ENCODE measurements around the gene APP.

Gene APP

DNA sequence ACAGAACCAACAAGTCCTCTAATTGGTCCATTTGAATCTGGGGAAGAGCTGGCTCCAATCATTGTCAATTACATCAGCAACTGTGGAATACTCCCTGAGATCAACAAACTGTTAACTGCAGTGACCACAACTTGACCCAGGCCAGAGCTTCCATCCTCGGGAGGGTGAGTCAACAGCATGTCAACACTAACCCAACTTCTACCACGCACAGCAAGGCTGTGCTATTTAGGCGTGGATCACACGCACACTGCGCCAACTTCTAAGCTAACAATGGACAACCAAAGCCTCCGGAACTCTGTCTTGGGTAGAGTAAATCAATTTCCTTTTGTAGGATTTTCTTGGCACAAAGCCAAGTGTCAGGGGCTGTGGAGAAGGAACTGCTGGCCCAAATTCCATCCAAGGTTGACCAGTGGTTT is 30.4 kb downstream of the APP start:
- H3K27me3 ChIP-seq (ENCODE audit: control insufficient read depth, insufficient read depth, low read length), result no peaks in the 10 kb centered on the region
- TF ChIP-seq, protein P1, sequence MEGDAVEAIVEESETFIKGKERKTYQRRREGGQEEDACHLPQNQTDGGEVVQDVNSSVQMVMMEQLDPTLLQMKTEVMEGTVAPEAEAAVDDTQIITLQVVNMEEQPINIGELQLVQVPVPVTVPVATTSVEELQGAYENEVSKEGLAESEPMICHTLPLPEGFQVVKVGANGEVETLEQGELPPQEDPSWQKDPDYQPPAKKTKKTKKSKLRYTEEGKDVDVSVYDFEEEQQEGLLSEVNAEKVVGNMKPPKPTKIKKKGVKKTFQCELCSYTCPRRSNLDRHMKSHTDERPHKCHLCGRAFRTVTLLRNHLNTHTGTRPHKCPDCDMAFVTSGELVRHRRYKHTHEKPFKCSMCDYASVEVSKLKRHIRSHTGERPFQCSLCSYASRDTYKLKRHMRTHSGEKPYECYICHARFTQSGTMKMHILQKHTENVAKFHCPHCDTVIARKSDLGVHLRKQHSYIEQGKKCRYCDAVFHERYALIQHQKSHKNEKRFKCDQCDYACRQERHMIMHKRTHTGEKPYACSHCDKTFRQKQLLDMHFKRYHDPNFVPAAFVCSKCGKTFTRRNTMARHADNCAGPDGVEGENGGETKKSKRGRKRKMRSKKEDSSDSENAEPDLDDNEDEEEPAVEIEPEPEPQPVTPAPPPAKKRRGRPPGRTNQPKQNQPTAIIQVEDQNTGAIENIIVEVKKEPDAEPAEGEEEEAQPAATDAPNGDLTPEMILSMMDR (IDR thresholded peaks at IDR 0.05), result no peak
- no peaks in the 10 kb centered on the region for H3K9me3 ChIP-seq (ENCODE audit: control insufficient read depth, low read length)
- H3K4me3 ChIP-seq (ENCODE audit: low read depth, low read length), result no peak overlapping the region
- no peaks in the 10 kb centered on the region for H3K4me1 ChIP-seq
- no peak overlapping the region for H3K27ac ChIP-seq
- H3K36me3 ChIP-seq (ENCODE audit: control insufficient read depth, insufficient read depth, low read length), result no peaks in the 10 kb centered on the region
- H2AFZ ChIP-seq, result no peak overlapping the region
- H3K9ac ChIP-seq, result no peak overlapping the region
- no peaks in the 10 kb centered on the region for H3K79me2 ChIP-seq
- no peak overlapping the region for H3K4me2 ChIP-seq (ENCODE audit: low read length)

DNA sequence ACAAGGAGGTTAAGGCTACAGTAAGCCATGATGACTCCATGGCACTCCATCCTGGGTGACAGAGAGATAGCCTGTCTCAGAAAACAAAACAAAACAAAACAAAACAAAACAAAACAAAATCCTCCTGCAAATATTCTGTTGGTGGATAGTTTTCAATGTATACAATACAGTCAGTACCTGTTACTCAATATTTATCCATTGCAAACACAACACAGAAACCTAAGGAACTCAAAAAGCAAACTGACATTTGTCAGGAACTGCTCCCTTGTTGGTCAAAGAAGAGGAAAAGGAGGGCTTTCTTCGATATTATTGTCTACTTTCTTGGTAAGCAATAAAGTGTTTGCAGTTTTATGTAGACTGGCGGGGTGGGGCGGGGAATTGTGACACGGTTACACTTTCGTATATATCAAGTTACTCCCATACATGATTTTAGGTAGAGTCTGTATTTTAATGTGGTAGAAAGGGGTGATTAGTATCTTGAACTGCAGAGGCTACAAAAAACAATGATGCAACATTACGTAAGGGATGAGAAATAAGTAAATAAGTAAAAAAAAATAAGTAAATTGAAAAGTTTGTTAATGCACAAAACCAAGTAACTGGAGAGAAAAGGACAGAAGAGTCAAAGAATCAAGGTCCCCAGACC is 31.8 kb downstream of the APP start:
- TF ChIP-seq, protein P1 (IDR thresholded peaks at IDR 0.05), result no peak

DNA sequence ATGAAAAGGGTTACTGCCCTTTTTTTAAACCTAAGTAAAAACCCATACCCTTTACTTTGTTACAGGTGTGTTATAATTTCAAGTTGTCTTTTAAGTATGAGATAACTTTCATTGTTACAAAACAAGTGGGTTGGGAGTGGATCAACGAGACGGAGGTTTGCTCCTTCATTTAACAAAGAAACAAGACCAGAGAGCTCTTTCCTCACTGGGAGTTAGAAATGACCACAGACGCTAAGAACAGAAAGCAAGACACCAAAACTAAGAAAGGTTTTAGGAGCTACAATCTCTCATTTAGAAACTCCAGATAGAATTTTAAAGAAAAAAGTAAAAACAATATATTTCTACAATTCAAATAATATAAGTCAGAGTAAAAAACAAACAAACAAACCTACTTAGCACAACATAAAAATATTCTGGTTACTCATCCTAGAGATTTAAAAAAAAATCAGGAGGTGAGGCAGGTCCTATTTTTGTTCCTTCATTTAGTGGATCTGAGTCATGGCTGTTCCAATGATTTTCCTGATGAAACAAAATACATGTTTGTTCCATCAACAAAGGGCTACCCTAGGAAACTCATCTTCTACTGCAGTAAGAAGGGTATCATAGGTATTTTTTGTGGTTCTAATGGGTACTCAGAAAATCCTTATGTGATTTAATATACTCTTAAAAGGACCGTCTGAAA is 33.0 kb downstream of the APP start:
- no peaks in the 10 kb centered on the region for H3K79me2 ChIP-seq
- no peak overlapping the region for H3K4me2 ChIP-seq (ENCODE audit: low read length)
- H3K9ac ChIP-seq, result no peak overlapping the region
- TF ChIP-seq, protein P1 (IDR thresholded peaks at IDR 0.05), result no peak
- H3K9me3 ChIP-seq (ENCODE audit: control insufficient read depth, low read length), result no peaks in the 10 kb centered on the region
- H3K4me1 ChIP-seq, result no peaks in the 10 kb centered on the region
- no peaks in the 10 kb centered on the region for H3K27me3 ChIP-seq (ENCODE audit: control insufficient read depth, insufficient read depth, low read length)
- no peak overlapping the region for H3K27ac ChIP-seq
- H3K4me3 ChIP-seq (ENCODE audit: low read depth, low read length), result no peak overlapping the region
- H2AFZ ChIP-seq, result no peak overlapping the region
- no peaks in the 10 kb centered on the region for H3K36me3 ChIP-seq (ENCODE audit: control insufficient read depth, insufficient read depth, low read length)

More for the DNA sequence above, 31.8 kb downstream of the APP start:
- H3K4me3 ChIP-seq (ENCODE audit: low read depth, low read length), result no peak overlapping the region
- no peak overlapping the region for H3K27ac ChIP-seq
- H3K4me1 ChIP-seq, result no peaks in the 10 kb centered on the region
- no peak overlapping the region for H2AFZ ChIP-seq
- no peak overlapping the region for H3K4me2 ChIP-seq (ENCODE audit: low read length)
- no peaks in the 10 kb centered on the region for H3K36me3 ChIP-seq (ENCODE audit: control insufficient read depth, insufficient read depth, low read length)
- no peaks in the 10 kb centered on the region for H3K79me2 ChIP-seq
- H3K9ac ChIP-seq, result no peak overlapping the region
- H3K9me3 ChIP-seq (ENCODE audit: control insufficient read depth, low read length), result no peaks in the 10 kb centered on the region
- no peaks in the 10 kb centered on the region for H3K27me3 ChIP-seq (ENCODE audit: control insufficient read depth, insufficient read depth, low read length)

DNA sequence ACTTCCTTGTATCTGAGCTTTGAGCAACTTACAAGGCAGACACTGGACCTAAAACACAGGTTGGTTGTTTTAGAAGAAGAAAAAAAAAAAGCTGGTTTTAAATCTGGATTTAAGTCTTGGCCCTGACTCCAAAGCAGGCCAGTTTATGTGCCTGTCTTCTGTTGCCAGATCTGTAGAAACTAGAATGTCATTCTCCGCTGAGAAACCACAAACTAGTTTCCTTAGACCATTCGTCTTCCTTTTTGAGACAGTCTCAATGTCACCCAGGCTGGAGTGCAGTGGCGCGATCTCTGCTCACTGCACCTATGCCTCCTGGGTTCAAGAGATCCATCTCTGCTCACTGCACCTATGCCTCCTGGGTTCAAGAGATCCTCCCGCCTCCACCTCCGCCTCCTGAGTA is 33.9 kb downstream of the APP start:
- Histone ChIP-seq H3K4me3 (ENCODE audit: low read depth, low read length) (no peak overlapping the region), H3K27ac (no peak overlapping the region), H3K79me2 (no peaks in the 10 kb centered on the region), H3K9ac (no peak overlapping the region), H3K27me3 (ENCODE audit: control insufficient read depth, insufficient read depth, low read length) (no peaks in the 10 kb centered on the region), H3K36me3 (ENCODE audit: control insufficient read depth, insufficient read depth, low read length) (no peaks in the 10 kb centered on the region), H3K9me3 (ENCODE audit: control insufficient read depth, low read length) (no peaks in the 10 kb centered on the region), H2AFZ (no peak overlapping the region), H3K4me2 (ENCODE audit: low read length) (no peak overlapping the region), H3K4me1 (no peaks in the 10 kb centered on the region)
- TF ChIP-seq, protein P1 (IDR thresholded peaks at IDR 0.05), result no peak

DNA sequence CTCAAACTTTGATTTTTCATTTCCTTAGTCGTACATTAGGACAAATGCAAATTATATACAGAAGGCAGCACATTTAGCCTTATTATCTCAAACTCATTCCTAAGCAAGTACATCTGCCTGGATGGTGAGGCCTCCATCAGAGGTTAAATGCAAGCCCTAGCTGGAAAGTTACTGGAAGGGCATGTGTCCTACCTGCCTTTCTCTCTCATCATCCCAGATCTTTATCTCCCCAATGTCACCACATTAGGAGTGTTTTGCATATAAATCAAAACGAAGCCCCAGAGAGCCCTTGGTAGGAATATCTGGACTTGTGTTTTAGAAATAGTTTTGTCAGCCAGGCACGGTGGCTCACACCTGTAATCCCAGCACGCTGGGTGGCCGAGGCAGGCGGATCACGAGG is 35.0 kb downstream of the APP start:
- Histone ChIP-seq H2AFZ (no peak overlapping the region), H3K9ac (no peak overlapping the region), H3K4me1 (no peaks in the 10 kb centered on the region)

More for the DNA sequence above, 35.0 kb downstream of the APP start:
- no peak overlapping the region for H3K27ac ChIP-seq
- no peak overlapping the region for H3K4me3 ChIP-seq (ENCODE audit: low read depth, low read length)
- TF ChIP-seq, protein P1 (IDR thresholded peaks at IDR 0.05), result no peak
- no peaks in the 10 kb centered on the region for H3K9me3 ChIP-seq (ENCODE audit: control insufficient read depth, low read length)
- H3K79me2 ChIP-seq, result no peaks in the 10 kb centered on the region
- no peaks in the 10 kb centered on the region for H3K27me3 ChIP-seq (ENCODE audit: control insufficient read depth, insufficient read depth, low read length)
- H3K4me2 ChIP-seq (ENCODE audit: low read length), result no peak overlapping the region
- no peaks in the 10 kb centered on the region for H3K36me3 ChIP-seq (ENCODE audit: control insufficient read depth, insufficient read depth, low read length)

Data from parathyroid adenoma (tissue), 2 donors.